Suprapubic skin (tissue), 4 donors: ENCODE data around the gene ZNF394. TPM values are rescaled to one million over a fixed set of nuclear protein-coding genes. Genes with fewer than 3 reads are reported as not detected.

Source experiments
- DNase-seq, 2 donors: peaks; one replicate each; pipeline ENCODE4 v3.0.0-alpha.2; 2019; ENCODE audit warnings: low spot score in 2 of 2
- H3K27ac ChIP-seq: fragments of 200-600 bp; sonication (generic); one replicate; pipeline ENCODE4 v1.5.1; 2019
- H3K27me3 ChIP-seq: fragments of 200-600 bp; sonication (generic); one replicate; pipeline ENCODE4 v1.5.1; 2019
- H3K36me3 ChIP-seq: fragments of 200-600 bp; sonication (generic); one replicate; pipeline ENCODE4 v1.5.1; 2019
- H3K4me1 ChIP-seq: fragments of 200-600 bp; sonication (generic); one replicate; pipeline ENCODE4 v1.5.1; 2019
- H3K4me3 ChIP-seq: fragments of 200-600 bp; sonication (generic); one replicate; pipeline ENCODE4 v1.5.1; 2019; ENCODE audit warnings: mild to moderate bottlenecking
- H3K9me3 ChIP-seq: fragments of 200-600 bp; sonication (generic); one replicate; pipeline ENCODE4 v1.5.1; 2019
- EP300 ChIP-seq: sonication (generic); formaldehyde crosslinking; IDR thresholded peaks from one replicate; pipeline ENCODE4 v1.6.1; 2017; ENCODE audit warnings: antibody characterized with exemption
- POLR2A ChIP-seq, 2 donors: fragments of 450-650 bp; IDR thresholded peaks; one replicate each; pipeline ENCODE4 v1.6.1; 2017; ENCODE audit warnings: antibody characterized with exemption in 2 of 2, mild to moderate bottlenecking in 2 of 2, moderate library complexity in 2 of 2
- POLR2AphosphoS5 ChIP-seq, 3 donors: sonication (generic); formaldehyde crosslinking; IDR thresholded peaks; one replicate each; pipeline ENCODE4 v1.6.1; 2017; ENCODE audit warnings: antibody characterized with exemption in 3 of 3
- WGBS: methylation state at CpG from one replicate; pipeline ENCODE4 v1.1.5; 2018; 5-methylcytosine and 5-hydroxymethylcytosine counted together
- total RNA-seq, 4 donors: library from RNA; depleted of rRNA; stranded (reverse); fragments of >200 nt; gene quantifications; one replicate each; pipeline ENCODE4 v1.1.0, GENCODE V29; 2016
- TF ChIP-seq, protein P1 (sequence below), 2 donors: fragments of 200-600 bp in 1 of 2; fragments of 450-650 bp in 1 of 2; sonication (generic) in 1 of 2; IDR thresholded peaks; one replicate each; pipeline ENCODE4 v1.5.1; 2016 to 2019; ENCODE audit warnings: antibody characterized with exemption in 2 of 2, mild to moderate bottlenecking in 1 of 2, moderate library complexity in 1 of 2

The ZNF394 gene
- total RNA-seq, 4 donors from 2014 or later, result 39.4 to 63.2 (median 53.9) TPM

DNA sequence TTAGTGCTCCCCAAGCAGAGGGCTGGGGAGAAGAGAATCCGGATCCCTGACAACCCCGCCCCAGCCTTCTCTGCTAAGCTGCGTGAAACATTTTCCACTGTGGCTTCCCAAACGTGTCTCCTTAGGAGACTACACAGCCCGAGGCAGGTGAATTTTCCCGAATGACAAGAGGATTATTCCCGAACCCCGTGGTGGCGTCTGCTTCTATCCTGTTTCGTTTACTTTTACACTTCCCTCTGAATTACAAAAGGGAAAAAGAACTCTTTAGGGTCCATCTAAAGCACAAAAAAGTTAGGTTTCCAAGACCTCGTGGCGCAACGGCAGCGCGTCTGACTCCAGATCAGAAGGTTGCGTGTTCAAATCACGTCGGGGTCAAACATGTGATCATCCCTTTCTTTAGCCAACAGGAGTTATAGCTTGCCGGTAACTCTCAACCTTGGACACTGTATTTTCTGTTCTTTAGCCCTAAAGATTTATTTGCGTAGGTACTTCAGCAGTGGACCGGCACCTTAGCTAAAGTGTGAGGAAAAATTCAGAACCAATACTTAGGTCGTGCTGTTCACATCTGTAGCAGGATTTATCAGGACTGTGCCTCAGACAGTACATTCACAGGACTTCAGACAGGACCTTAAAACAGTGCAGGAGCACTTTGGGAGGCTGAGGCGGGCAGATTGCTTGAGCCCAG is 30.6 kb downstream of the ZNF394 start:
- no peak for DNase-seq
- no peaks in the 10 kb centered on the region for H3K27me3 ChIP-seq
- peak overlapping the region; percentile 14 for H3K4me3 ChIP-seq
- TF ChIP-seq POLR2AphosphoS5 (IDR thresholded peaks at IDR 0.05), result no peak
- TF ChIP-seq, protein P1, sequence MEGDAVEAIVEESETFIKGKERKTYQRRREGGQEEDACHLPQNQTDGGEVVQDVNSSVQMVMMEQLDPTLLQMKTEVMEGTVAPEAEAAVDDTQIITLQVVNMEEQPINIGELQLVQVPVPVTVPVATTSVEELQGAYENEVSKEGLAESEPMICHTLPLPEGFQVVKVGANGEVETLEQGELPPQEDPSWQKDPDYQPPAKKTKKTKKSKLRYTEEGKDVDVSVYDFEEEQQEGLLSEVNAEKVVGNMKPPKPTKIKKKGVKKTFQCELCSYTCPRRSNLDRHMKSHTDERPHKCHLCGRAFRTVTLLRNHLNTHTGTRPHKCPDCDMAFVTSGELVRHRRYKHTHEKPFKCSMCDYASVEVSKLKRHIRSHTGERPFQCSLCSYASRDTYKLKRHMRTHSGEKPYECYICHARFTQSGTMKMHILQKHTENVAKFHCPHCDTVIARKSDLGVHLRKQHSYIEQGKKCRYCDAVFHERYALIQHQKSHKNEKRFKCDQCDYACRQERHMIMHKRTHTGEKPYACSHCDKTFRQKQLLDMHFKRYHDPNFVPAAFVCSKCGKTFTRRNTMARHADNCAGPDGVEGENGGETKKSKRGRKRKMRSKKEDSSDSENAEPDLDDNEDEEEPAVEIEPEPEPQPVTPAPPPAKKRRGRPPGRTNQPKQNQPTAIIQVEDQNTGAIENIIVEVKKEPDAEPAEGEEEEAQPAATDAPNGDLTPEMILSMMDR (IDR thresholded peaks at IDR 0.05), result no peak
- TF ChIP-seq POLR2A (IDR thresholded peaks at IDR 0.05), result no peak
- TF ChIP-seq EP300, result no peak
- no peak overlapping the region for H3K27ac ChIP-seq
- WGBS, result 44% methylated on average over 23 of the region's 23 CpGs
- no peaks in the 10 kb centered on the region for H3K36me3 ChIP-seq
- no peaks in the 10 kb centered on the region for H3K9me3 ChIP-seq
- peaks cover 34% of the 10 kb centered on the region for H3K4me1 ChIP-seq

DNA sequence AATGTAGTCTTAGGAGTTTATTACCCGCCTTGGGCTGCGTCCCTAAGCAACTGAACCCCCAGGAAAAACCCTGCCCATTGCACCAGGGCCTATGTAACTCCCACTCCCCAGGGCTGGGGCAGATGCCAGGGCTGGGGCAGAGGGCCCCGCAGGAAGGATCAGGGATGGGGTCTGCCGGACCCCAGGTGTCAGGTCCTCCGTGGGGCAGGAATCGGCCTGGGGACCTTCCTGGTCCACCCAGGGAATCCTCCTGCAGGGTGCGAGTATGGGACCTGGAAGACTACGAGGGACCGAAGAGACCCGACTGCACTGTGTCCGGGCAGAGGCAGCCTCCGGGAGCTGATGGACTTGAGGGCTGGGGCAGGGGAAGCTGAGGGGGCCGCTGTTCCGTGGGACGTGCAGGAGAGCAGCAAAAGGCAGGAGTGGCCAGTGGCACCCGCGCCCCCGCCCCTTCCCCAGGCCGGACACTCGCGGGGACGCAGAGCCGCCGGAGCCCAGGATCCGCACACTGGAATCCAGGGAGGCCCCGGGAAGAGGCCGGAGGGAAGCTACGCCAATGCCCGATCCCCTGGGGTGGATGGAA is 31.7 kb downstream of the ZNF394 start:
- WGBS, result 91% methylated on average over 26 of the region's 29 CpGs
- H3K4me1 ChIP-seq, result peaks cover 36% of the 10 kb centered on the region

DNA sequence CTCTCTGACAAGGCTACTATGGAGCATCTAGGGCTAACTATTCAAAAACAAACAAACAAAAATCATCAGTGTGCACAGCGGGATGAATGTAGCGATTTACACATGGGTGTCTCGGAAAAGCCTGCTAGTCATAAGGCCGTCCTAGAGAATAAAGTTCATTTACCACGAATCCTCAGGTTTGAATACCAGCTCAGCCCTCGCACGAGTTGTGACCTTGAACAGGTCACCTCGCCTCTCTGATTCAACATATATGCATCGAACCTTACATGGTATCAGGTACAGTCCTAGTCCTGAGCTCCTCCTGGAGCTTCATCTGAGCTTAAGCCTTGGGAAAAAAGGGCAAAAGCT is 34.7 kb downstream of the ZNF394 start:
- no peak for DNase-seq
- WGBS, result 5% methylated on average over 9 of the region's 9 CpGs
- Histone ChIP-seq H3K4me3 (peak overlapping the region; percentile 75), H3K4me1 (peaks cover 39% of the 10 kb centered on the region), H3K9me3 (no peaks in the 10 kb centered on the region), H3K27ac (peak overlapping the region; percentile 91), H3K36me3 (peaks cover 8% of the 10 kb centered on the region), H3K27me3 (no peaks in the 10 kb centered on the region)
- TF ChIP-seq POLR2A (IDR thresholded peaks at IDR 0.05), result no peak
- TF ChIP-seq, protein P1 (IDR thresholded peaks at IDR 0.05), result no peak
- TF ChIP-seq EP300, result no peak
- no peak for TF ChIP-seq POLR2AphosphoS5 (IDR thresholded peaks at IDR 0.05)

More for the DNA sequence above, 31.7 kb downstream of the ZNF394 start:
- no peaks in the 10 kb centered on the region for H3K9me3 ChIP-seq
- no peak overlapping the region for H3K27ac ChIP-seq
- no peaks in the 10 kb centered on the region for H3K27me3 ChIP-seq
- H3K4me3 ChIP-seq, result no peak overlapping the region
- TF ChIP-seq EP300 (no peak), POLR2A (IDR thresholded peaks at IDR 0.05) (no peak)
- no peak for DNase-seq
- no peaks in the 10 kb centered on the region for H3K36me3 ChIP-seq

DNA sequence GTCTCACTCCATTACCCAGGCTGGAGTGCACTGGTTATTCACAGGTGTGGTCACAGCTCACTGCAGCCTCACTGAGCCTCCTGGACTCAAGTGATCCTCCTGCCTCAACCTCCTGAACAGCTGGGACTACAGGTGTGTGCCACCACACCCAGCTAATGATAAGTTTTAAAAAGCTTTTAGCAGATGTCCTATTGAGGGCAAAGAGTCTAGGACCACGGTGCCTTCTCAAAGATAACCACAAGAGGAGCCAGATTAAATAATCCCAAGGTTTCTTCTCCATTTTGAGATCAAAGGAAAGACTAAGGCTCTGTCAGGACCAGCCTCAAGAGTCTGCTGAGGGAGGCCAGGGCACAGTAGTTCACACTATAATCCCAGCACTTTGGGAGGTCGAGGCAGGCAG is 38.9 kb downstream of the ZNF394 start:
- Histone ChIP-seq H3K27me3 (no peaks in the 10 kb centered on the region), H3K4me3 (no peak overlapping the region), H3K36me3 (peaks cover 41% of the 10 kb centered on the region), H3K27ac (no peak overlapping the region), H3K4me1 (peaks cover 43% of the 10 kb centered on the region), H3K9me3 (no peaks in the 10 kb centered on the region)
- DNase-seq, result no peak
- TF ChIP-seq EP300 (no peak), POLR2A (IDR thresholded peaks at IDR 0.05) (no peak), POLR2AphosphoS5 (IDR thresholded peaks at IDR 0.05) (no peak)
- TF ChIP-seq, protein P1 (IDR thresholded peaks at IDR 0.05), result no peak
- WGBS, result 89% methylated on average over 2 of the region's 2 CpGs

DNA sequence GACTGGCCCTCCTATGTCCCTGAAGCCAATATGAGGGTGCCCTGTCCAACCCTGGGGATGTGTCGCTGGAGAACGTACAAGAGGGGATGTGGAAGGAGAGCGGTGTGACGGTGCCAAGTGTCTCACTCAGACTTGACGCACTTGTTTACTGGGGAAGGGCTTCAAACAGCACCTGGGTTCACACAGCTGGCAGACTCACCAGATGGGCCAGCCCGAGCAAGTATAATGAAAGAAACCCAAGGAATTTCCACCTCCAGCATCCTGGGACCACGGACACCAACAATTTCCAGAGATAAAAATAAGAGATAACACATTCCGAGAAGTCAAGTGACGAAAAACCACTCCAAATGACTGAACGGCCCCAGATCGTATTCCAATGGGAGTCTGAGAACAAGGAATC is 39.4 kb downstream of the ZNF394 start:
- H3K36me3 ChIP-seq, result peaks cover 47% of the 10 kb centered on the region
- H3K9me3 ChIP-seq, result no peaks in the 10 kb centered on the region
- peaks cover 41% of the 10 kb centered on the region for H3K4me1 ChIP-seq
- H3K27ac ChIP-seq, result no peak overlapping the region
- no peak for TF ChIP-seq POLR2AphosphoS5 (IDR thresholded peaks at IDR 0.05)
- no peak for TF ChIP-seq EP300
- TF ChIP-seq, protein P1 (IDR thresholded peaks at IDR 0.05), result no peak
- TF ChIP-seq POLR2A (IDR thresholded peaks at IDR 0.05), result no peak
- no peaks in the 10 kb centered on the region for H3K27me3 ChIP-seq
- no peak overlapping the region for H3K4me3 ChIP-seq
- WGBS, result 60% methylated on average over 11 of the region's 11 CpGs
- DNase-seq, result no peak
